ENCODE results near the gene CCDC28B.

The CCDC28B gene

GRCh38 chr1:32223683-32224082 lies 23.3 kb downstream of the CCDC28B start:
- no peak for FAIRE-seq

GRCh38 chr1:32224285-32224684 lies 23.9 kb downstream of the CCDC28B start:
- no peak for FAIRE-seq

- no peak for FAIRE-seq
Measured at GRCh38 chr1:32228771-32229170, 28.4 kb downstream of the CCDC28B start.

- FAIRE-seq: no peak
Measured at GRCh38 chr1:32231843-32232432, 31.5 kb downstream of the CCDC28B start.

- no peak for FAIRE-seq
Measured at GRCh38 chr1:32232558-32233304, 32.3 kb downstream of the CCDC28B start.

- no peak for FAIRE-seq
Measured at GRCh38 chr1:32234792-32235191, 34.4 kb downstream of the CCDC28B start.

GRCh38 chr1:32239337-32239736 lies 38.9 kb downstream of the CCDC28B start:
- no peak for FAIRE-seq

- no peak for FAIRE-seq
Measured at GRCh38 chr1:32239790-32240139, 39.4 kb downstream of the CCDC28B start.

GRCh38 chr1:32240140-32240951 lies 40.0 kb downstream of the CCDC28B start:
- FAIRE-seq: no peak

GRCh38 chr1:32241001-32241763 lies 40.8 kb downstream of the CCDC28B start:
- FAIRE-seq: no peak

GRCh38 chr1:32242341-32242851 lies 42.0 kb downstream of the CCDC28B start:
- no peak for FAIRE-seq

GRCh38 chr1:32246888-32247273 lies 46.5 kb downstream of the CCDC28B start, which contains the start of gene FAM167B:
Gene FAM167B (plus strand): TSS chr1:32247222. CDS start chr1:32247422, 200 bp downstream.
- FAIRE-seq: no peak

- no peak for FAIRE-seq
Measured at GRCh38 chr1:32247452-32247851, 47.1 kb downstream of the CCDC28B start.

GRCh38 chr1:32247983-32248889 lies 47.8 kb downstream of the CCDC28B start:
- FAIRE-seq: no peak

GRCh38 chr1:32249831-32250525 lies 49.6 kb downstream of the CCDC28B start:
- FAIRE-seq: no peak

- no peak for FAIRE-seq
Measured at GRCh38 chr1:32250893-32251716, 50.7 kb downstream of the CCDC28B start, which contains the start of gene LCK. Gene LCK (plus strand): TSS chr1:32251265. CDS start chr1:32274330, 23,065 bp downstream.

All from islet of Langerhans (tissue), 1 donor.